ENCODE results near the gene PCCA.

Gene PCCA

GRCh38 chr13:100439247-100439970 is 350.5 kb downstream of the PCCA start:
- no peak for ATAC-seq
- H3K4me1 Mint-ChIP-seq: peaks cover 3% of the 10 kb centered on the region
- H3K36me3 Mint-ChIP-seq (ENCODE audit: low read depth): peaks cover 9% of the 10 kb centered on the region
- DNase-seq: no peak
- H3K27me3 Mint-ChIP-seq: no peaks in the 10 kb centered on the region
- H3K9me3 Mint-ChIP-seq: no peaks in the 10 kb centered on the region
- H3K27ac Mint-ChIP-seq: no peak overlapping the region
- H3K4me3 Mint-ChIP-seq: no peak overlapping the region

- H3K27ac Mint-ChIP-seq: no peak overlapping the region
- no peak overlapping the region for H3K4me3 Mint-ChIP-seq
- H3K4me1 Mint-ChIP-seq: no peaks in the 10 kb centered on the region
- H3K36me3 Mint-ChIP-seq (ENCODE audit: low read depth): no peaks in the 10 kb centered on the region
- no peaks in the 10 kb centered on the region for H3K9me3 Mint-ChIP-seq
- no peak for ATAC-seq
- no peak for DNase-seq
- no peaks in the 10 kb centered on the region for H3K27me3 Mint-ChIP-seq
Observed at GRCh38 chr13:100440751-100441425, 352.0 kb downstream of the PCCA start.

DNA sequence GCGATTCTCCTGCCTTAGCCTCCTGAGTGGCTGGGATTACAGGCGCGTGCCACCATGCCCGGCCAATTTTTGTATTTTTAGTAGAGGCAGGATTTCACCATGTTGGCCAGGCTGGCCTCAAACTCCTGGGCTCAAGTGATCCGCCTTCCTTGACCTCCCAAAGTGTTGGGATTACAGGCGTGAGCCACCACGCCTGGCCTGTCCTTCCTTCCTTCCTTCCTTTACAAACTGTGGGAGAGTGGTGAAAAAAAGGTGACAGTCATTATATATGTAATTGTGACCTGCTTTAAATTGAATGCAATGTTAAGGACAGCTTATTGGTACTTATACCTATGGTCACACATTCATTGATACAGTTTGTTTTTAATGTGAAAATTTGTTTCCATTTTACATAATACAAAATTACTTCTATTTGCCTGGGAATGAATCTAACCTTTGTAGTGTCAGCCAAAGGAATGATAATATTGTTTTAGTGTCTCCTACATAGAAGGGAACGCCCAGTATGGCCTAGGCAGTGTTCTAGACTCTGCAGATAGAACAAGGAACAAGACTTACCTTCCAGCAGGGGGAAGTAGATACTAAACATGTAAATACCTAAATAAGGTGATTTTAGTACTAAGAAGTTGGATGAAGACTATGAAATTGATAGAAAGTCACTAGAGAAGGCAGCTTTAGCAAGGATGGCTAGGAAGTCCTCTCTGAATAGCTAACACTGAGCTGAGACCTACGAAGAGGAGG is 353.4 kb downstream of the PCCA start:
- no peak for DNase-seq
- H3K27me3 Mint-ChIP-seq: no peaks in the 10 kb centered on the region
- no peak overlapping the region for H3K27ac Mint-ChIP-seq

DNA sequence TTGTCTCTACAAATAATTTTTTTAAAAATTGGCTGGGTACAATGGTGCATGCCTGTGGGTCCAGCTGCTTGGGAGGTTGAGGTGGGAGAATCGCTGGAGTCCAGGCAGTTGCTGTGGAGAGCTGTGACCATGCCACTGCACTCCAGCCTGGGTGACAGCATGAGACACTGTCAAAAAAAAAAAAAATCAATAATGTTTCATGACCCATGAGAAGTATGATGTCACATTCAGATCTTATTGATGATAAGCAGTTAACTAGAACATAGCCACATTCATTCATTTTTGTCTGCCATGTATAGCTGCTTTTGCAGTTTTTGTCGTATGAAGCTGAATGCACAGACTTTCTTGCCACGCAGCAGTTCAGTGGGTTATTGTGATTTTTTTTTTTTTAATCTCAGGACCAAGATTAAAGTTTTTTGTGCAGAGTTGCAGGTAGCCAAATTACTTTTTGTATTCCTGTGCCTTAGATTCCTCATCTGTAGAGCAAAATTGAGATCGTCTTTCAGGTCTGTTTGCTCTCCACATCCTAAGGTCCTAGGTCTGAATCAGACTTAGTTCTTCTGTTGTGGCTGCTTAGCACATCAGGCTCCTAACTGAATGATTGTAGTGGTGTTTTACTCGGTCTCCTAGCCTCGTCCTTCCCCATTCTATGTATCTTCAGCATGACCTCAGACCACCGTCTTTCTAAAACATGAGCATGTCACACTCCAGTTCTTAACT is 354.5 kb downstream of the PCCA start:
- no peak overlapping the region for H3K27ac Mint-ChIP-seq
- ATAC-seq: no peak

More for the DNA sequence above, 353.4 kb downstream of the PCCA start:
- Mint-ChIP-seq H3K4me1 (no peaks in the 10 kb centered on the region), H3K9me3 (no peaks in the 10 kb centered on the region), H3K36me3 (ENCODE audit: low read depth) (no peaks in the 10 kb centered on the region), H3K4me3 (no peak overlapping the region)
- ATAC-seq: no peak

GRCh38 chr13:100443998-100444328 is 355.1 kb downstream of the PCCA start:
- Mint-ChIP-seq H3K9me3 (no peaks in the 10 kb centered on the region), H3K4me1 (no peaks in the 10 kb centered on the region), H3K27ac (no peak overlapping the region), H3K27me3 (no peaks in the 10 kb centered on the region), H3K4me3 (no peak overlapping the region), H3K36me3 (ENCODE audit: low read depth) (peaks cover 7% of the 10 kb centered on the region)
- no peak for DNase-seq
- ATAC-seq: no peak

More for the DNA sequence above, 354.5 kb downstream of the PCCA start:
- Mint-ChIP-seq H3K27me3 (no peaks in the 10 kb centered on the region), H3K4me1 (no peaks in the 10 kb centered on the region), H3K36me3 (ENCODE audit: low read depth) (peaks cover 4% of the 10 kb centered on the region), H3K4me3 (no peak overlapping the region), H3K9me3 (no peaks in the 10 kb centered on the region)
- no peak for DNase-seq

- no peak for ATAC-seq
- DNase-seq: no peak
- Mint-ChIP-seq H3K4me1 (no peaks in the 10 kb centered on the region), H3K27me3 (no peaks in the 10 kb centered on the region), H3K36me3 (ENCODE audit: low read depth) (peaks cover 7% of the 10 kb centered on the region), H3K27ac (no peak overlapping the region), H3K9me3 (no peaks in the 10 kb centered on the region), H3K4me3 (no peak overlapping the region)
Observed at GRCh38 chr13:100447831-100448230, 358.9 kb downstream of the PCCA start.

- Mint-ChIP-seq H3K4me1 (peaks cover 3% of the 10 kb centered on the region), H3K36me3 (ENCODE audit: low read depth) (peaks cover 7% of the 10 kb centered on the region), H3K27me3 (no peaks in the 10 kb centered on the region), H3K9me3 (peaks cover 5% of the 10 kb centered on the region), H3K4me3 (no peak overlapping the region), H3K27ac (no peak overlapping the region)
- ATAC-seq: no peak
- no peak for DNase-seq
Observed at GRCh38 chr13:100451923-100452322, 363.0 kb downstream of the PCCA start.

GRCh38 chr13:100454876-100455275 is 366.0 kb downstream of the PCCA start:
- H3K4me3 Mint-ChIP-seq: no peak overlapping the region
- H3K27me3 Mint-ChIP-seq: no peaks in the 10 kb centered on the region
- peaks cover 5% of the 10 kb centered on the region for H3K9me3 Mint-ChIP-seq
- H3K36me3 Mint-ChIP-seq (ENCODE audit: low read depth): peaks cover 3% of the 10 kb centered on the region
- DNase-seq: no peak
- H3K4me1 Mint-ChIP-seq: peaks cover 3% of the 10 kb centered on the region
- no peak overlapping the region for H3K27ac Mint-ChIP-seq
- ATAC-seq: peak; percentile 28

GRCh38 chr13:100458673-100459072 is 369.8 kb downstream of the PCCA start:
- H3K4me1 Mint-ChIP-seq: peaks cover 3% of the 10 kb centered on the region
- no peaks in the 10 kb centered on the region for H3K27me3 Mint-ChIP-seq
- ATAC-seq (no peak), DNase-seq (no peak)
- no peak overlapping the region for H3K27ac Mint-ChIP-seq
- peaks cover 5% of the 10 kb centered on the region for H3K9me3 Mint-ChIP-seq
- H3K4me3 Mint-ChIP-seq: no peak overlapping the region
- H3K36me3 Mint-ChIP-seq (ENCODE audit: low read depth): peaks cover 3% of the 10 kb centered on the region

DNA sequence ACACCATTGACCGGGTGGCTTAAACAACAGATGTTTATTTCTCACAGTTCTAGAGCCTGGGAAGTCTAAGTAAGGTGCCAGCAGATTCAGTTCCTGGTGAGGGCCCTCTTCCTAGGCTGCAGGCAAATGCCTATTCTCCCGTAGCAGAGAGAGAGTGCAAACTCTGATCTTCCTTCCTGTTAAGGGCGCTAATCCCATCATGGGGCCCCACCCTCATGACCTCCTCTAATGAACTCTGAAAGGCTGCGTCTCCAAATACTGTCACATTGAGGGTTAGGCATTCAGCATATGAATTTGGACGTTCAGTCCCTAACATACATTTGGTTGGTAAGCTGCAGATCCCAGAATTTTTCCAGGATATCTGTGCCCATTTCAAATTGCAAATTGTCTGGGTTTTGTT is 370.9 kb downstream of the PCCA start:
- Mint-ChIP-seq H3K27ac (no peak overlapping the region), H3K36me3 (ENCODE audit: low read depth) (peaks cover 3% of the 10 kb centered on the region), H3K9me3 (peaks cover 5% of the 10 kb centered on the region), H3K4me1 (peaks cover 2% of the 10 kb centered on the region), H3K4me3 (no peak overlapping the region), H3K27me3 (no peaks in the 10 kb centered on the region)
- no peak for ATAC-seq
- no peak for DNase-seq

- H3K27ac Mint-ChIP-seq: no peak overlapping the region
- DNase-seq (no peak), ATAC-seq (no peak)
- H3K9me3 Mint-ChIP-seq: peaks cover 5% of the 10 kb centered on the region
- H3K4me1 Mint-ChIP-seq: no peaks in the 10 kb centered on the region
- H3K4me3 Mint-ChIP-seq: no peak overlapping the region
- H3K36me3 Mint-ChIP-seq (ENCODE audit: low read depth): peaks cover 3% of the 10 kb centered on the region
- no peaks in the 10 kb centered on the region for H3K27me3 Mint-ChIP-seq
Observed at GRCh38 chr13:100460266-100460665, 371.4 kb downstream of the PCCA start.

DNA sequence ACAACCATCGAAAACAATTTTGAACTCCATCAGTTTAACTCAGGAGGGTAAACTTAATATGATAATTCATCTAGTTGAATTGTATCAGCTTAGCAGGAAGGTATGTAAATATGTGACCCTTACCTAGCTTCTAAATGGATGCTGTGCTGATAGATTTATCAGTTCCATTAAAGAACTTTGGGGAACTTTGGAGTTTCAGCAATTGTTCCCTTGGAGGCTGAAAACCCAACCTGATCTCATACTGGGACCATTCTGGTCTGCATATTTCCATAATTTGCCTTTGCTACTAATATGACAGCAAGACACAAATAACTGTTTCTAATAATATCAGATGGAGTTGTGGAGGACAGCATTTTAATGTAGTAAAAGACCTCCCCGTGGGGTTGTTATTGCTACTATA is 371.9 kb downstream of the PCCA start:
- H3K4me1 Mint-ChIP-seq: no peaks in the 10 kb centered on the region
- H3K9me3 Mint-ChIP-seq: peaks cover 5% of the 10 kb centered on the region
- H3K27me3 Mint-ChIP-seq: no peaks in the 10 kb centered on the region
- H3K36me3 Mint-ChIP-seq (ENCODE audit: low read depth): peaks cover 3% of the 10 kb centered on the region
- no peak for ATAC-seq
- DNase-seq: no peak
- no peak overlapping the region for H3K27ac Mint-ChIP-seq
- no peak overlapping the region for H3K4me3 Mint-ChIP-seq

DNA sequence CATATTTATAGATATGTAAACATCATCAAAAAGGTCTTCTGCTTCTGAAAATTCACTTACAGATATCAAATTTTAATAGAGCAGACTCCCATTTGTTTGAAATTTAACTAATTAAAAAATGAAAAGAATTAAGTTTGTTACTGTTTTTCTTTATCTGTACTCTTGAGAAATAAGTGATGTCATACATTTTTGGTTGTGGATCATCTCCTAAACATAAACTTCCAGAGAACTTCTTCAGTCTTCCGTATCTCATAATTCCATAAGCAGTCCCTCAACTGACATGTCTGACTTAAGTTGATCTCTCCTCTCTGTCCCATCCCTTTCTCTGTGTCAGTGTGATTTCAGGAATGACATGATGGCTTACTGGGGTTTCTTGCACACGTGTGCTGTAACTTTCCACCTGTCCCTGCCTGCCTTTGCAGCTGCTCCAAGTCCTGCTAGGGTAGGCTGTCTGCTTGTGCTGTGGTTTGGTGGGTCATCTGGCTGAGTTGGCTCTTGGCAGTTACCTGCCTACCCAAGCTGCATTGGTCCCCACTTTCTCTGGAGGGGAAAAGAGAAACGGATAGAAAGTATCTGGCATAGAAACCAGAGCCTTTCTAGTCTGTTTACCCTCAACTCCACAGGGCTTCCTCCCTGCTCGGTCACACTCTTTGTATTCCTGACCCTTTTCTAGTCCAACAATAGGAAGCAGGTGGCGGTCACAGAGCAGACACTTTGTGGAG is 372.6 kb downstream of the PCCA start:
- Mint-ChIP-seq H3K9me3 (no peaks in the 10 kb centered on the region), H3K4me1 (no peaks in the 10 kb centered on the region), H3K4me3 (no peak overlapping the region), H3K36me3 (ENCODE audit: low read depth) (peaks cover 3% of the 10 kb centered on the region), H3K27ac (no peak overlapping the region), H3K27me3 (no peaks in the 10 kb centered on the region)
- no peak for ATAC-seq
- no peak for DNase-seq

- H3K27me3 Mint-ChIP-seq: no peaks in the 10 kb centered on the region
- no peaks in the 10 kb centered on the region for H3K9me3 Mint-ChIP-seq
- ATAC-seq: no peak
- DNase-seq: no peak
- H3K27ac Mint-ChIP-seq: no peak overlapping the region
- H3K4me1 Mint-ChIP-seq: no peaks in the 10 kb centered on the region
- peaks cover 2% of the 10 kb centered on the region for H3K36me3 Mint-ChIP-seq (ENCODE audit: low read depth)
- no peak overlapping the region for H3K4me3 Mint-ChIP-seq
Observed at GRCh38 chr13:100464006-100464405, 375.1 kb downstream of the PCCA start.
